ENCODE measurements around the gene MBNL1. TPM values are rescaled to one million over a fixed set of nuclear protein-coding genes. Genes with fewer than 3 reads are reported as not detected.

The MBNL1 gene
- total and polyA plus RNA-seq, 4 donors = 17.1 to 110 (median 62.3) TPM

GRCh38 chr3:152339881-152340505, 71.3 kb downstream of the MBNL1 start:
- WGBS = 92% methylated on average over 4 of the region's 4 CpGs
- no peaks in the 10 kb centered on the region for H3K27me3 ChIP-seq (ENCODE audit: control insufficient read depth in 4 of 4, insufficient read depth in 4 of 4, low read length in 3 of 4)
- H3K27ac ChIP-seq (ENCODE audit: low read depth in 1 of 2, low read length in 2 of 2) = no peak overlapping the region
- no peak overlapping the region for H3K9ac ChIP-seq (ENCODE audit: low read depth in 1 of 2, low read length in 2 of 2)
- no peak for TF ChIP-seq NR2F2 (IDR thresholded peaks at IDR 0.05)
- no peak for TF ChIP-seq FOXA2 (IDR thresholded peaks at IDR 0.05)
- no peak for TF ChIP-seq HNF4A (conservative IDR thresholded peaks at IDR 0.05)
- no peak for TF ChIP-seq CTCF (IDR thresholded peaks at IDR 0.05; ENCODE audit: low read depth, low read length, missing input control)
- TF ChIP-seq FOXA1 (IDR thresholded peaks at IDR 0.05) = no peak
- no peak for TF ChIP-seq ZBTB33 (IDR thresholded peaks at IDR 0.05)
- H3K4me3 ChIP-seq (ENCODE audit: low read depth in 1 of 3, low read length in 3 of 3) = no peak overlapping the region
- peaks cover 1 to 5% (median 4%) of the 10 kb centered on the region in 4 donors for H3K36me3 ChIP-seq (ENCODE audit: control insufficient read depth in 4 of 4, insufficient read depth in 3 of 4, low read depth in 1 of 4, low read length in 3 of 4)
- no peaks in the 10 kb centered on the region for H3K9me3 ChIP-seq (ENCODE audit: control insufficient read depth in 4 of 4, low read length in 3 of 4)
- no peak for DNase-seq (ENCODE audit: low spot score)
- H3K4me1 ChIP-seq (ENCODE audit: control insufficient read depth in 4 of 4, insufficient read depth in 4 of 4, low read length in 3 of 4) = peaks cover 0 to under 1% (median 0%) of the 10 kb centered on the region in 4 donors

GRCh38 chr3:152345233-152345632, 76.5 kb downstream of the MBNL1 start:
- WGBS = 86% methylated on average over 1 of the region's 1 CpG
- H3K27me3 ChIP-seq (ENCODE audit: control insufficient read depth in 4 of 4, insufficient read depth in 4 of 4, low read length in 3 of 4) = no peaks in the 10 kb centered on the region
- H3K9ac ChIP-seq (ENCODE audit: low read depth in 1 of 2, low read length in 2 of 2) = no peak overlapping the region
- H3K27ac ChIP-seq (ENCODE audit: low read depth in 1 of 2, low read length in 2 of 2) = no peak overlapping the region
- no peaks in the 10 kb centered on the region for H3K9me3 ChIP-seq (ENCODE audit: control insufficient read depth in 4 of 4, low read length in 3 of 4)
- TF ChIP-seq YY1 (IDR thresholded peaks at IDR 0.05) = no peak
- no peak for TF ChIP-seq FOXA1 (IDR thresholded peaks at IDR 0.05)
- no peak for TF ChIP-seq MAX (IDR thresholded peaks at IDR 0.05)
- TF ChIP-seq RXRA (IDR thresholded peaks at IDR 0.05) = no peak
- no peak for TF ChIP-seq ATF3 (IDR thresholded peaks at IDR 0.05)
- no peak for TF ChIP-seq FOXA2 (IDR thresholded peaks at IDR 0.05)
- TF ChIP-seq HNF4A (conservative IDR thresholded peaks at IDR 0.05) = no peak
- no peak for TF ChIP-seq TAF1 (conservative IDR thresholded peaks at IDR 0.05)
- TF ChIP-seq RAD21 (IDR thresholded peaks at IDR 0.05) = no peak
- no peak for TF ChIP-seq CTCF (IDR thresholded peaks at IDR 0.05; ENCODE audit: low read depth, low read length, missing input control)
- TF ChIP-seq GABPA (IDR thresholded peaks at IDR 0.05 in 1 of 2, conservative IDR thresholded peaks at IDR 0.05 in 1 of 2) = no peak
- H3K4me3 ChIP-seq (ENCODE audit: low read depth in 1 of 3, low read length in 3 of 3) = no peak overlapping the region
- no peak for DNase-seq (ENCODE audit: low spot score)
- peaks cover 2 to 11% (median 4%) of the 10 kb centered on the region in 4 donors for H3K4me1 ChIP-seq (ENCODE audit: control insufficient read depth in 4 of 4, insufficient read depth in 4 of 4, low read length in 3 of 4)
- H3K36me3 ChIP-seq (ENCODE audit: control insufficient read depth in 4 of 4, insufficient read depth in 3 of 4, low read depth in 1 of 4, low read length in 3 of 4) = peaks cover 0 to 4% (median 3%) of the 10 kb centered on the region in 4 donors

Data from liver (tissue), 9 donors.